Tibial nerve (tissue), 4 donors: Measurements from ENCODE around the gene DCDC1. TPM values are rescaled to one million over a fixed set of nuclear protein-coding genes. Genes with fewer than 3 reads are reported as not detected.

Experiments used
- DNase-seq, 2 donors: peaks; one replicate each; pipeline ENCODE4 v3.0.0-alpha.2; 2019; ENCODE audit warnings: low spot score in 2 of 2
- H3K27ac ChIP-seq, 4 donors: fragments of 200-600 bp; sonication (generic) in 3 of 4; one replicate each; pipeline ENCODE4 v1.5.1; 2017 to 2019; ENCODE audit warnings: mild to moderate bottlenecking in 1 of 4
- H3K27me3 ChIP-seq, 2 donors: fragments of 200-600 bp; sonication (generic) in 1 of 2; one replicate each; pipeline versions ENCODE4 v1.5.1 to v1.6.0; 2017 to 2019
- H3K36me3 ChIP-seq, 3 donors: fragments of 200-600 bp; sonication (generic); one replicate each; pipeline ENCODE4 v1.5.1; 2018 to 2019
- H3K4me1 ChIP-seq, 4 donors: fragments of 200-600 bp; sonication (generic) in 3 of 4; one replicate each; pipeline ENCODE4 v1.5.1; 2017 to 2019
- H3K4me3 ChIP-seq, 4 donors: fragments of 200-600 bp; sonication (generic) in 3 of 4; one replicate each; pipeline ENCODE4 v1.5.1; 2017 to 2019; ENCODE audit warnings: mild to moderate bottlenecking in 1 of 4, moderate library complexity in 1 of 4
- H3K9me3 ChIP-seq, 4 donors: fragments of 200-600 bp; sonication (generic) in 3 of 4; one replicate each; pipeline ENCODE4 v1.5.1; 2017 to 2019
- CTCF ChIP-seq, 5 experiments: fragments of 200-600 bp in 3 of 5; fragments of 450-650 bp in 2 of 5; sonication (generic) in 3 of 5; IDR thresholded peaks; one replicate each; pipeline ENCODE4 v1.5.1; 2016 to 2019; ENCODE audit warnings: antibody characterized with exemption in 5 of 5, mild to moderate bottlenecking in 3 of 5, moderate library complexity in 2 of 5
- EP300 ChIP-seq, 2 donors: sonication (generic); formaldehyde crosslinking; IDR thresholded peaks; one replicate each; pipeline ENCODE4 v1.6.1; 2017; ENCODE audit warnings: antibody characterized with exemption in 2 of 2, mild to moderate bottlenecking in 1 of 2
- POLR2A ChIP-seq, 2 donors: fragments of 450-650 bp; IDR thresholded peaks; one replicate each; pipeline ENCODE4 v1.6.1; 2017; ENCODE audit warnings: antibody characterized with exemption in 2 of 2, mild to moderate bottlenecking in 2 of 2, moderate library complexity in 2 of 2
- WGBS, 2 donors: methylation state at CpG; one replicate each; pipeline ENCODE4 v1.1.5; 2018; 5-methylcytosine and 5-hydroxymethylcytosine counted together
- total RNA-seq, 4 donors: library from RNA; depleted of rRNA; stranded (reverse); fragments of >200 nt; gene quantifications; one replicate each; pipeline ENCODE4 v1.1.0, GENCODE V29; 2016

The DCDC1 gene
- total RNA-seq, 4 donors from 2014 or later = 1.1 to 6.1 (median 1.9) TPM

- Histone ChIP-seq H3K27ac (no peak overlapping the region), H3K9me3 (no peaks in the 10 kb centered on the region), H3K4me3 (no peak overlapping the region), H3K4me1 (no peaks in the 10 kb centered on the region), H3K36me3 (no peaks in the 10 kb centered on the region), H3K27me3 (no peaks in the 10 kb centered on the region)
- WGBS, 2 donors = 43% methylated on average over 3 of the region's 3 CpGs
- no peak for DNase-seq
- TF ChIP-seq CTCF (IDR thresholded peaks at IDR 0.05) (no peak), EP300 (IDR thresholded peaks at IDR 0.05) (no peak), POLR2A (IDR thresholded peaks at IDR 0.05) (no peak)
Observed at GRCh38 chr11:31001427-31001826, 368.1 kb downstream of the DCDC1 start.

- no peak for DNase-seq
- no peaks in the 10 kb centered on the region for H3K36me3 ChIP-seq
- H3K27ac ChIP-seq = no peak overlapping the region
- no peaks in the 10 kb centered on the region for H3K4me1 ChIP-seq
- TF ChIP-seq POLR2A (IDR thresholded peaks at IDR 0.05) = no peak
- TF ChIP-seq EP300 (IDR thresholded peaks at IDR 0.05) = no peak
- TF ChIP-seq CTCF (IDR thresholded peaks at IDR 0.05) = no peak
- no peaks in the 10 kb centered on the region for H3K9me3 ChIP-seq
- H3K27me3 ChIP-seq = no peaks in the 10 kb centered on the region
- H3K4me3 ChIP-seq = no peak overlapping the region
Observed at GRCh38 chr11:31000381-31000780, 369.2 kb downstream of the DCDC1 start.

GRCh38 chr11:30992513-30992849 lies 377.1 kb downstream of the DCDC1 start:
- Histone ChIP-seq H3K27me3 (no peaks in the 10 kb centered on the region), H3K4me1 (no peaks in the 10 kb centered on the region), H3K36me3 (no peaks in the 10 kb centered on the region), H3K9me3 (no peaks in the 10 kb centered on the region), H3K27ac (no peak overlapping the region), H3K4me3 (no peak overlapping the region)
- TF ChIP-seq CTCF (IDR thresholded peaks at IDR 0.05) (no peak), EP300 (IDR thresholded peaks at IDR 0.05) (no peak), POLR2A (IDR thresholded peaks at IDR 0.05) (no peak)
- DNase-seq = no peak
- 54 to 57% methylated on average over 1 of the region's 1 CpG for WGBS, 2 donors

- no peaks in the 10 kb centered on the region for H3K9me3 ChIP-seq
- TF ChIP-seq EP300 (IDR thresholded peaks at IDR 0.05) (no peak), CTCF (IDR thresholded peaks at IDR 0.05) (no peak), POLR2A (IDR thresholded peaks at IDR 0.05) (no peak)
- no peak overlapping the region for H3K27ac ChIP-seq
- no peaks in the 10 kb centered on the region for H3K36me3 ChIP-seq
- no peak overlapping the region for H3K4me3 ChIP-seq
- no peaks in the 10 kb centered on the region for H3K4me1 ChIP-seq
- no peak for DNase-seq
- H3K27me3 ChIP-seq = no peaks in the 10 kb centered on the region
- WGBS, 2 donors = 82 to 88% methylated on average over 2 of the region's 2 CpGs
Observed at GRCh38 chr11:30991802-30992512, 377.6 kb downstream of the DCDC1 start.

- WGBS, 2 donors = 93% methylated on average over 4 of the region's 4 CpGs
- H3K27me3 ChIP-seq = no peaks in the 10 kb centered on the region
- H3K4me3 ChIP-seq = no peak overlapping the region
- no peak overlapping the region for H3K27ac ChIP-seq
- no peaks in the 10 kb centered on the region for H3K36me3 ChIP-seq
- no peaks in the 10 kb centered on the region for H3K4me1 ChIP-seq
- H3K9me3 ChIP-seq = no peaks in the 10 kb centered on the region
- no peak for DNase-seq
- TF ChIP-seq EP300 (IDR thresholded peaks at IDR 0.05) = no peak
- TF ChIP-seq CTCF (IDR thresholded peaks at IDR 0.05) = no peak
- TF ChIP-seq POLR2A (IDR thresholded peaks at IDR 0.05) = no peak
Observed at GRCh38 chr11:30991376-30991775, 378.2 kb downstream of the DCDC1 start.
